Measurements from ENCODE around the gene WDFY4.
"Not testable (repeated sequence)": the region's sequence is repeated elsewhere in the genome, so short reads cannot be mapped to it uniquely, and the experiment has no call there.

The WDFY4 gene

GRCh38 chr10:48684792-48685623 lies at the start of gene WDFY4:
WDFY4 (plus strand) TSS chr10:48684873; CDS start chr10:48709733, 24,860 bp downstream.
- no peak for DNase-seq (ENCODE audit: low read depth)

GRCh38 chr10:48634984-48635557 lies 49.6 kb upstream of the WDFY4 start:
- DNase-seq (ENCODE audit: low read depth), result no peak

GRCh38 chr10:48636231-48636630 lies 48.4 kb upstream of the WDFY4 start:
- DNase-seq (ENCODE audit: low read depth), result no peak

GRCh38 chr10:48636901-48637300 lies 47.8 kb upstream of the WDFY4 start:
- DNase-seq (ENCODE audit: low read depth), result no peak

- DNase-seq (ENCODE audit: low read depth), result no peak
Measured at GRCh38 chr10:48638158-48638557, 46.5 kb upstream of the WDFY4 start.

DNA sequence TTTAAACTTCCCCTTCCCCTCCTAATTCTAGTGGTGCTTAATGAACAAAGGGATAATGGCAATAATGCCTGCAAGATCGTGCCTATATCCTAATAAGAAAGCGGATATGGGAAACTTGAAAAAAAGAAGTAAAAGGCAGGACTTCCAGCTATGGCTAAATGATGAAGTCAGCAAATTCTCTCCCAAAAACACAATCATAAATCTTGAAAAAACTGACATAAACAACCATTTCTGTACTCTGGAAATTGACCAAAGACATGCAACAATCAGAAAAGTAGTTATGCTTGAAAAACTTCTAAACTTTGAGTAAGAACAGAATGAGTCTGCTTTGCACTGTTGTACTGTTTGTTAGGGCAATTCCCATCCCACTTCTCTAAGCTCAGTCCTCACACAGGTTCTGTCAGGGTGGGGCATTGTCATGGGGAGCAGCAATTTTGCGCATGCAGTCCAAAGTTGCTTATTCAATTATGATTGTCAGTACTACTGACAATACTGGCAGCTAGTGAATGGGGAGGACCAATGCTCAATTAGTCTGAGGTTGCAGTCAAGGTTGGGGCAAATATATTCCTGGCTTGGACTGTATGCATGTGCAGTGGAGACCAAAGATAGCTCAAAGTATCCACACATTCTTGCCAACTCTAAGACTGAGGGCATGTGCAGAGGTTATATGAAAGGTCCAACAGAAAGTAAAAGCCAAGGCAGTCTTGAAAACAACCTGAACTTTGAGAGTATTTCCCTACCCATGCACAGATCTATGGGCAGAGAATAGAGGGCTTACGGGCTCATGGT lies 45.7 kb upstream of the WDFY4 start:
- DNase-seq (ENCODE audit: low read depth), result no peak

GRCh38 chr10:48639632-48640031 lies 45.0 kb upstream of the WDFY4 start:
- DNase-seq (ENCODE audit: low read depth), result no peak

DNA sequence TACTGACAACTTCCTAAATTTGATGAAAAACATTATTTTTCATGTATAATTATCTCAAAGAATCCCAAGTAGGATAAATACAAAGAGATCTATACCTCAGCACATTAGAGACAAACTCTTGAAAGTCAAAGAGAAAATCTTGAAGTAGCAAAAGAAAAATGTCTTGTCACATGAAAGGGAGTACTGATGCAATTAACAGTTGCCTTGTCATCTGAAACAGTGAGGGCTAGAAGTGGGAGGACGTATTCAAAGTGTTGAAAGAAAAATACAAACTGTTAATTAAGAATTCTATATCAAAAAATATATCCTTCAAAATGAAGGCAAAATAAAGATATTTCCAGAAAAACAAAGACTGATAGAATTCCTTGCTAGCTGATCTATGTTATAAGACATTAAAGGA lies 44.3 kb upstream of the WDFY4 start:
- DNase-seq (ENCODE audit: low read depth), result no peak

DNA sequence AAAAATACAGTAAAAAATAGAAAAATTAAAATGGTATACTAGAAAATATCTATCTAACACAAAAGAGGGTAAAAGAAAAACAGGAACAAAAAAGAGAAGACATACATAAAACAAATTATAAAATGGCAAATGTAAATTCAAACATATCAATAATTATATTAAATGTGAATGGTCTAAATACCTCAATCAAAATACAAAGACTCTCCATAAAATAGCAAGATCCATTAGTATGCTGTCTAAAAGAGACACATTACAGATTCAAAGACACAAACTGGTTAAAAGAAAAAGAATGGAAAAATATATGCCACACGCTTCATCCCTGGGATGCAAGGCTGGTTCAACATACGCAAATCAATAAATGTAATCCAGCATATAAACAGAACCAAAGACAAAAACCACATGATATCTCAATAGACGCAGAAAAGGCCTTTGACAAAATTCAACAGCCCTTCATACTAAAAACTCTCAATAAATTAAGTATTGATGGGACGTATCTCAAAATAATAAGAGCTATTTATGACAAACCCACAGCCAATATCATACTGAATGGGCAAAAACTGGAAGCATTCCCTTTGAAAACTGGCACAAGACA lies 43.5 kb upstream of the WDFY4 start:
- not testable (repeated sequence) for DNase-seq (ENCODE audit: low read depth)

DNA sequence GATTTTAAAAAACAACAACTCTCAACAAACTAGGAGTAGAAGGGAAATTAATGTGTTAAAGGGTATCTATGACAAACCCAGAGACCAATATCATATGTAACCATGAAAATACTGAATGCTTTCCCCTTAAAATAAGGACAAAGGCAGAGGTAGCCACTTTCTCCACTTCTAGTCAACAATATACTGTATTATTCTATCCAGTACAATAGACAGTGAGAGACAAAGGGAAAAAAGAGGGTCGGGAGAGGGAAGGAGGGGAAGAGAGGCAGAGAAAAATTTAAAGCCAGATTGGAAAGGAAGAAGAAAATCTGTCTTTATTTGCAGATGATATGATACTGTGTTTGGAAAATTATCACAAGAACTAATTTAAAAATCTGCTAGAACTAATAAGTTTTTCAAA lies 39.1 kb upstream of the WDFY4 start:
- DNase-seq (ENCODE audit: low read depth), result no peak

- DNase-seq (ENCODE audit: low read depth), result not testable (repeated sequence)
Measured at GRCh38 chr10:48647073-48647472, 37.6 kb upstream of the WDFY4 start.

DNA sequence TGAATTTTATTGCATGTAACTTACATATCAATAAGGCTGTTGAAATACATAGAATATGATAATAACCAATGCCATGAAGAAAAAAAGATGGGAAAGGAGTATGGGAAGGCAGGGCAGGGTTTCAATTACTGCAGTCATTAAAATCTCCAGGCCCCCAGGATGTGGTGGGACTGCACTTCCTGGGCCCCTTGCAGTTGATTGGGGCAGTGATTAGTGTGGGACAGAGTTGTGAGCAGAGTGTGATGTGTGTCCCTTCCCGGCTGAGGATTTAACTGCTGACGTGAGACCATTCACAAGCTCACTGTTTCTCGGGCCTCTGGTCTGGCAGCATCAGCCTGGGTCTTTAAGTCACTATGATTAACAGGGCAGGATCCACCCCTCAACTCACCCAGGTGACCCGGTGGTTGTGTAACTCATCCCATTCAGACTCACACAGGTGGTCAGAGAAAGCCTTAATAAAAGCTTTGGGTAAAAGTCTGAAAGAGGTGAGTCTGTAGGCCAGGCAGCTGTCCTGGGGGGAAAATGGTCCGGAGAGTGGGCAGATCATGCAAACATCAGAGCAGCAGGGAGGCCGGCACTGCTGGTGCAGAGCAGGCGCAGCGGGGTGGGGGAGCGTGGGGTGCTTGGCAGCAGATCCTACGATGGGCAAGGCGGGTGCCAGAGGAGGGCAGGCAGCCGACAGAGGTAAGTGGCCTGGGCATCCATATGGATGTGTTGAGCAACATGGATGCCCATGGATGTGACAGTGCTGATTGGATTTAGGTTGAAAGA lies 36.3 kb upstream of the WDFY4 start:
- DNase-seq (ENCODE audit: low read depth), result no peak

DNA sequence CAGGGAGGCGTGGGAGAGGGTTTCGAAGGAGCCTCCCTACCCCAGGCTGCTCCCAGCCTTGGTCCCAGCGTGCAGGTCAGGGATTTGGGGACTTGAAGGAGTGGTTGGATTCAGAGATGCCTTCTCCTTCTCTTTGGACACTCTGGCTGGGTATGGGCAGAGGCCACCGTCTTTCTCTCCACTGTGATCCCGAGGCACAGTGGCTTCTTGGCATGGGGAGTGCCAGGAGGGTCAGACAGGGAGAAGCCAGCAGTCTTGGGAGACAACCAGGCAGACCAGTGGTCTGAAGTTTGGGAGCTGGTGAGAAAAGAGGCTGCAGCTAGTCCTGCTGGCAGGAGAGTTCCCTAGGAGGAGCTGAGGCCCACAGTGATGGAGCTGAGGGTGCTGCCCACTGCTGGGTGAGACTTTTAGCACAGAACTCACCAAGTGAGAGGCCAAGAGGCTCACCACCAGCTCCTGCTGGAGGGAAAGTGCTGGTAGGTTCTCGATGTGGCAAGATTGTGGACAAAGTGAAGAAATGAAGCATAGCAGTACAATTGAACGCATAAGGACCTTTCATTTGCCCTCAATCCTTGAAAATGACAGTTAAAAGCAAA lies 35.2 kb upstream of the WDFY4 start:
- DNase-seq (ENCODE audit: low read depth), result no peak

DNA sequence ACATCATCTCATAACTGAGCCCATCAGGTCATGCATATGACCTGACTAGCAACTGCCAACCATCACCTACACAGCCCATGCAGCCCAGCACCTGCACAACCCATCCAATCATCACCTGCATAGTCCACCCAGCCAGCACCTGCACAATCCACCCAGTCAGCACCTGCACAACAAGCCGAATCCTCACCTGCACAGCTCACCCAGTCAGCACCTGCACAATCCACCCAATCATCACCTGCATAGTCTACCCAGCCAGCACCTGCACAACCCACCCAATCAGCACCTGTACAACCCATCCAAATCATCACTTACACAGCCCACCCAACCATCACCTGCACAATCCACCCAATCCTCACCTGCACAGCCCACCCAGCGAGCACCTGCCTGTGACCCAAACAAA lies 33.4 kb upstream of the WDFY4 start:
- no peak for DNase-seq (ENCODE audit: low read depth)

DNA sequence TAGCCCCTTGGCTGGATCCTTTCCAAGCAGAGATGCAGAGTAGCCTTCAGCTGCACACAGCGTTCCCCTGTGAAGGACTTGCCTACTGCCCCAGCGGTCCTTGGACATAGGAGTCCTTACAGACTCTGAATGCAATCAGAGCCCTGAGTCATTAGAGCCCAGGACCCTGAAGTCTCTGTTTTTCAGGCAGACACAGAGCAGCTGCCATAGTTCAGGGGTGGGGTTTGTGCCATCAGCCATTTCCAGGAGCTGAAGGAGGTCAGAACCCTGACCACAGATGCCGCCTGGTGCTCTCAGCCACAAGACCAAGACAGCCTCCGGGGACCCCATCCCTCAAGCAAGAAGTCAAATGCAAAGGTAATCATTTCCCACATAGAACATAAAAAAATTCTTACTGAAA lies 32.8 kb upstream of the WDFY4 start:
- DNase-seq (ENCODE audit: low read depth), result no peak

DNA sequence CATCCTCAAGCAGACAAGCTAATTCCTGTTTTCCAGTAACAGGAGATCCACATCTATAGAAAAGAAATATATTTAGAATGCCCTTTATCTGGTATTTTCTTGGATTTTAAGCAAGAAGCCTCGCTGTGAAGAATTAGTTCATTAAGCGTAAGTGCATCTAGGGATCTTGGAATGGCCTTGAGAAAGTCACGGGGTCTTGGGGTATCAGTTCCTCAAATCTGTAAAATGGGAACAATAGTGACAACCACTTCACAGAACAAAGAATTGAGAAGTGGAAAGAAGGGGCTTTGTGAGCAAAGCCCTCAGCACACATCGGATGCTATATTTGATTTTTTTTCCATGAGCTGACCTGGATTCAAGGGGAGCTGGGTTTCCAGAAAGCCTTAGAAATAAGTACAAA lies 32.3 kb upstream of the WDFY4 start:
- no peak for DNase-seq (ENCODE audit: low read depth)

GRCh38 chr10:48653347-48653746 lies 31.3 kb upstream of the WDFY4 start:
- no peak for DNase-seq (ENCODE audit: low read depth)

GRCh38 chr10:48653944-48654698 lies 30.6 kb upstream of the WDFY4 start:
- no peak for DNase-seq (ENCODE audit: low read depth)

- no peak for DNase-seq (ENCODE audit: low read depth)
Measured at GRCh38 chr10:48655411-48656240, 29.0 kb upstream of the WDFY4 start.
